Heart right ventricle (tissue), 16 donors: ENCODE measurements around the gene FUT3. TPM values are rescaled to one million over a fixed set of nuclear protein-coding genes. Genes with fewer than 3 reads are reported as not detected.
A peak's percentile ranks its signal among the peaks of the same experiment; 100 is the strongest.
"Not testable (repeated sequence)": the region's sequence is repeated elsewhere in the genome, so short reads cannot be mapped to it uniquely, and the experiment has no call there.

Experiments
- ATAC-seq, 8 donors: fragments of 200-7000 bp; cut with Tn5 transposase; one replicate each; pipeline ENCODE4 v1.9.1; 2020; ENCODE audit warnings: mild to moderate bottlenecking in 8 of 8, moderate library complexity in 8 of 8, moderate number of reproducible peaks in 1 of 8
- DNase-seq, 2 donors: peaks; one replicate each; pipeline ENCODE4 v3.0.0-alpha.2; 2020
- H3K27ac ChIP-seq, 10 donors: fragments of 200-600 bp; sonication (generic) in 2 of 10; one replicate each; pipeline versions ENCODE4 v1.5.0 to v1.8.0; 2020 to 2022; ENCODE audit warnings: mild to moderate bottlenecking in 3 of 10
- H3K27me3 ChIP-seq, 7 donors: fragments of 200-600 bp; one replicate each; pipeline ENCODE4 v1.8.0; 2021 to 2022; ENCODE audit warnings: mild to moderate bottlenecking in 2 of 7
- H3K36me3 ChIP-seq, 9 donors: fragments of 200-600 bp; sonication (generic) in 1 of 9; one replicate each; pipeline versions ENCODE4 v1.5.0 to v1.8.0; 2020 to 2022; ENCODE audit warnings: mild to moderate bottlenecking in 2 of 9
- H3K4me1 ChIP-seq, 9 donors: fragments of 200-600 bp; sonication (generic) in 1 of 9; one replicate each; pipeline versions ENCODE4 v1.5.0 to v1.8.0; 2020 to 2022; ENCODE audit warnings: mild to moderate bottlenecking in 4 of 9
- H3K4me3 ChIP-seq, 10 donors: fragments of 200-600 bp; sonication (generic) in 2 of 10; one replicate each; pipeline versions ENCODE4 v1.5.0 to v1.8.0; 2020 to 2022; ENCODE audit warnings: mild to moderate bottlenecking in 7 of 10, moderate library complexity in 2 of 10
- H3K9me3 ChIP-seq, 11 donors: fragments of 200-600 bp in 10 of 11; sonication (generic) in 2 of 11; one replicate each; pipeline versions ENCODE4 v1.5.0 to v1.8.0; 2013 to 2022; ENCODE audit warnings: mild to moderate bottlenecking in 2 of 11, control low read depth in 1 of 11, moderate library complexity in 1 of 11
- WGBS, 2 donors: extraction: QIAGEN DNeasy Blood & Tissue Kit; methylation state at CpG; one replicate each; pipeline ENCODE4 v1.1.7; 2013; ENCODE audit warnings: inconsistent platforms in 1 of 2; 5-methylcytosine and 5-hydroxymethylcytosine counted together
- intact Hi-C, 10 donors: fragments of 100-400 bp; cut with DNase I; formaldehyde crosslinking; loops; one replicate each; pipeline versions ENCODE4 v1.11.1 to v1.14.2; 2022
- polyA plus RNA-seq, 2 donors: library from polyadenylated mRNA; stranded (reverse); fragments of 200-250 nt; gene quantifications; one replicate each; pipeline ENCODE4 v1.2.3, GENCODE V29; 2013
- total RNA-seq, 10 donors: library from RNA; stranded (reverse); fragmentation: NEBNext Ultra II Directional in 3 of 10; extraction: Animal tissue kit (Norgen Biotek cat#: 25700) in 3 of 10; gene quantifications; one replicate each; pipeline versions ENCODE4 v1.2.1 to v1.2.4, GENCODE V29; 2021 to 2023
- TF ChIP-seq, protein P1 (sequence below), 9 donors: fragments of 200-600 bp; sonication (generic) in 2 of 9; IDR thresholded peaks; one replicate each; pipeline versions ENCODE4 v1.5.0 to v1.8.0; 2021 to 2022; ENCODE audit warnings: antibody characterized with exemption in 9 of 9, mild to moderate bottlenecking in 5 of 9, moderate library complexity in 1 of 9
- donor health status: Arrhythmogenic right ventricular cardiomyopathy.
- donor health status: ischemic (EF 13 %, LVEDD 7.1; RV severe dilation, severe dysfunction).
- donor health status: healthy with polysubstance abuse.
- donor health status: DM: no; HTN: yes; CAD: no.
- donor health status: DM: no; HTN: no; CAD: no.
- donor health status: ischemic (EF 25% LVEDD 6.9; RV normal size, moderate dysfunction).
- donor health status: ischemic (EF 25% LVEDD 5.7; RV mildly dilated, moderate dysfunction).
- donor health status: healthy.
- donor health status: DM: yes; HTN: yes; CAD: no.
- donor health status: Ischemic cardiomyopathy.
- donor health status: ischemic (EF 35%, LVEDD 5.7; RV mildly dilated, moderate dysfunction).
- donor health status: nonischemic (EF 11% LVEDD 7.7; RV severe dilation, severe dysfunction).
- donor health status: DM: yes; HTN: yes; CAD: no.
- donor health status: PGD.
- donor health status: ischemic (EF 29% LVEDD 5.4; RV normal size, mild dysfunction).
- donor health status: nonischemic (EF 23%, LVEDD 6.1; RV moderate dilation, normal function).

FUT3 gene
- total and polyA plus RNA-seq, 12 donors, result 0.01 TPM; not detected in 11

GRCh38 chr19:5850189-5850588 lies 1.1 kb downstream of the FUT3 start:
- Histone ChIP-seq H3K27ac (no peak overlapping the region), H3K4me1 (peaks cover 0 to 4% (median 0%) of the 10 kb centered on the region in 9 donors), H3K9me3 (no peaks in the 10 kb centered on the region), H3K4me3 (no peak overlapping the region), H3K36me3 (no peaks in the 10 kb centered on the region), H3K27me3 (peaks cover 0 to 2% (median 0%) of the 10 kb centered on the region in 7 donors)
- WGBS, 2 donors, result 85 to 95% methylated on average over 6 of the region's 6 CpGs
- DNase-seq (no peak), ATAC-seq (no peak)
- intact Hi-C loops, result no loop called here
- TF ChIP-seq, protein P1, sequence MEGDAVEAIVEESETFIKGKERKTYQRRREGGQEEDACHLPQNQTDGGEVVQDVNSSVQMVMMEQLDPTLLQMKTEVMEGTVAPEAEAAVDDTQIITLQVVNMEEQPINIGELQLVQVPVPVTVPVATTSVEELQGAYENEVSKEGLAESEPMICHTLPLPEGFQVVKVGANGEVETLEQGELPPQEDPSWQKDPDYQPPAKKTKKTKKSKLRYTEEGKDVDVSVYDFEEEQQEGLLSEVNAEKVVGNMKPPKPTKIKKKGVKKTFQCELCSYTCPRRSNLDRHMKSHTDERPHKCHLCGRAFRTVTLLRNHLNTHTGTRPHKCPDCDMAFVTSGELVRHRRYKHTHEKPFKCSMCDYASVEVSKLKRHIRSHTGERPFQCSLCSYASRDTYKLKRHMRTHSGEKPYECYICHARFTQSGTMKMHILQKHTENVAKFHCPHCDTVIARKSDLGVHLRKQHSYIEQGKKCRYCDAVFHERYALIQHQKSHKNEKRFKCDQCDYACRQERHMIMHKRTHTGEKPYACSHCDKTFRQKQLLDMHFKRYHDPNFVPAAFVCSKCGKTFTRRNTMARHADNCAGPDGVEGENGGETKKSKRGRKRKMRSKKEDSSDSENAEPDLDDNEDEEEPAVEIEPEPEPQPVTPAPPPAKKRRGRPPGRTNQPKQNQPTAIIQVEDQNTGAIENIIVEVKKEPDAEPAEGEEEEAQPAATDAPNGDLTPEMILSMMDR (IDR thresholded peaks at IDR 0.05), result no peak

DNA sequence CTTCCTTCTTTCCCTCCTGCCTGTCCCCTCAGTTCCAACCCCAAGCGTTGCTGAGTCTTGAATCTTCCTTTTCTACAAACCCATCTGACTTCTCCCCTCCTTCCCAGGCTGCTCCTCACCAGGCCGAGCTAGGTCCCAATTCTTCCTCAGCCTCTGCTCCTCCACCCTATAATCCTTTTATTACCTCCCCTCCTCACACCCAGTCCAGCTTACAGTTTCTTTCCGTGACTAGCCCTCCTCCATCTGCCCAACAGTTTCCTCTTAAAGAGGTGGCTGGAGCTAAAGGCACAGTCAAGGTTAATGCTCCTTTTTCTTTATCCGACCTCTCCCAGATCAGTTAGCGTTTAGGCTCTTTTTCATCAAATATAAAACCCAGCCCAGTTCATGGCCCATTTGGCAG lies 2.6 kb downstream of the FUT3 start:
- H3K9me3 ChIP-seq, intact Hi-C loops, H3K4me3 ChIP-seq, H3K36me3 ChIP-seq, ATAC-seq, DNase-seq, H3K27me3 ChIP-seq, H3K27ac ChIP-seq, H3K4me1 ChIP-seq: not testable (repeated sequence)
- WGBS, 2 donors, result 83 to 84% methylated on average over 5 of the region's 5 CpGs

GRCh38 chr19:5847846-5848245 lies 3.4 kb downstream of the FUT3 start:
- H3K27ac ChIP-seq, H3K4me3 ChIP-seq, H3K36me3 ChIP-seq, H3K9me3 ChIP-seq, intact Hi-C loops, DNase-seq, H3K4me1 ChIP-seq, H3K27me3 ChIP-seq, ATAC-seq: not testable (repeated sequence)
- 84 to 86% methylated on average over 10 of the region's 10 CpGs for WGBS, 2 donors

DNA sequence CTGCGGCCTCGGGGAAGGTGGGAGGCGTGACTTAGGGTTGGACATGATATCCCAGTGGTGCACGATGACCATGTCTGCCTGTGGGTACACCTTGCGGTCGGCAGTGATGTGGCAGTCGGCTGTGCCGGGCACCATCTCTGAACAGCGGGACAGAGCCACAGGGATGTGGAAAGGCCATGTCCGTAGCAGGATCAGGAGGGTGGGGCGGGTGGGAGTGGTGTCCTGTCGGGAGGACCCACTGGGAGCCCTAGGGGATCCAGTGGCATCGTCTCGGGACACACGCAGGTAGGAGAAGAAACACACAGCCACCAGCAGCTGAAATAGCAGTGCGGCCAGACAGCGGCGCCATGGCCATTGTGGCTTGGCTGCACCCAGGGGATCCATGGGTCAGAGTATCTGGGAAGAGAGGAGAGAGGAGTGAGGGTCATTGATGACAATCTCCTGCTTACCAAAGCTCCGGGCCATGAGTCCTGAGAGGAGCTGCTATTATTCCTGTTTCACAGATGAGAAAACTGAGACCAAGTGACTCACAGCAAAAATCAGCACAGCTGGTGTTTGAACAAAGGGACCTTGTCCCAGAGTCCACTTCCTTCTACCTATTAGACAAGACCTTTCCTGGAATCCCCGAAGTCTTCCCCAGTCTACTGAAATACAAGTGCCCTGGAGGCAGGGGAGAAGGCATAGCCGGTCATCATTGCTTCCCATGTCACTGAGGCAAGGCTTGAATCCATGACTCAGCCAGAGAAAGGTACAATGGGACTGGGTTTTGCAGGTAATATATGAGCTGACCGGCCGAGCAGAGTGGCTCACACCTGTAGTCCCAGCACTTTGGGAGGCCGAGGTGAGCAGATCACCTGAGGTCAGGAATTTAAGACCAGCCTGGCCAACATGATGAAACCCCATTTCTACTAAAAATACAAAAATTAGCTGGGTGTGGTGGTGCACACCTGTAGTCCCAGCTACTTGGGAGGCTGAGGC lies 6.5 kb downstream of the FUT3 start:
- TF ChIP-seq, protein P1 (IDR thresholded peaks at IDR 0.05), result no peak
- WGBS, 2 donors, result 87% methylated on average over 24 of the region's 24 CpGs
- ATAC-seq, result no peak

GRCh38 chr19:5843295-5843927 lies 7.8 kb downstream of the FUT3 start:
- Histone ChIP-seq H3K4me1 (peaks cover 0 to 7% (median 0%) of the 10 kb centered on the region in 9 donors), H3K36me3 (no peaks in the 10 kb centered on the region), H3K27ac (no peak overlapping the region), H3K9me3 (no peaks in the 10 kb centered on the region), H3K27me3 (peaks cover 0 to 5% (median 0%) of the 10 kb centered on the region in 7 donors), H3K4me3 (no peak overlapping the region)
- ATAC-seq (no peak), DNase-seq (no peak)
- WGBS, 2 donors, result 92 to 93% methylated on average over 18 to 21 of the region's 21 CpGs
- intact Hi-C loops, result no loop called here
- TF ChIP-seq, protein P1 (IDR thresholded peaks at IDR 0.05), result no peak

More for the DNA sequence above, 6.5 kb downstream of the FUT3 start:
- intact Hi-C loops, result no loop called here
- Histone ChIP-seq H3K4me3 (no peak overlapping the region), H3K4me1 (peaks cover 0 to under 1% (median 0%) of the 10 kb centered on the region in 9 donors), H3K36me3 (no peaks in the 10 kb centered on the region), H3K9me3 (no peaks in the 10 kb centered on the region), H3K27me3 (peaks cover 0 to 5% (median 0%) of the 10 kb centered on the region in 7 donors), H3K27ac (no peak overlapping the region)
- DNase-seq, result no peak

DNA sequence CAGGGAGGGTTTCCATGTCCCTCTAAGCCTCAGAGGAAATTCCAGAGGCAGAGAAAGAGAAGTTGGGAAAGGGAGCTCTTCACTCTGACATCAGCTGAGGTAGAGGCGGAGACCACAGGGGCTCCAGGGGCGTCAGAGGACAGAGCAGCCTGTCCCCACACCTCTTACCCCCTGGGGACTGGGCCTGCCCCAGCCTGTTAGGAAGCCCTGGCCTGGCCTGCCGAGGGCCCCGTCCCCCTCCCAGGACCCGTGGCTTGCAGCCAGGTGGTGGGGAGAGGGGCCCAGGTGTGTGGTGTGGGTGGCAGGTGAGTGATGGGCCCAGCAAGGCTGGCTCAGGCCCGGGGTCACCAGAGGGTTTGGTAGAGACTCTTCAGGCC lies 9.5 kb downstream of the FUT3 start:
- H3K4me3 ChIP-seq, intact Hi-C loops, H3K9me3 ChIP-seq, H3K4me1 ChIP-seq, H3K36me3 ChIP-seq, H3K27me3 ChIP-seq, DNase-seq, H3K27ac ChIP-seq: not testable (repeated sequence)
- ATAC-seq, result peak in 1 of 8 donors; percentile 27
- 77 to 80% methylated on average over 6 of the region's 6 CpGs for whole genome bisulfite sequencing, 2 donors
